HG02763 (cell line): ENCODE results near the gene MAPKAP1.
"Not testable (repeated sequence)": the region's sequence is repeated elsewhere in the genome, so short reads cannot be mapped to it uniquely, and the experiment has no call there.

Experiments used
- ATAC-seq: cut with Tn5 transposase; IDR thresholded peaks from one replicate; pipeline ENCODE4 v1.9.1; 2021; ENCODE audit warnings: mild to moderate bottlenecking, moderate library complexity; ENCODE audit not compliant: unreplicated experiment

Gene MAPKAP1

DNA sequence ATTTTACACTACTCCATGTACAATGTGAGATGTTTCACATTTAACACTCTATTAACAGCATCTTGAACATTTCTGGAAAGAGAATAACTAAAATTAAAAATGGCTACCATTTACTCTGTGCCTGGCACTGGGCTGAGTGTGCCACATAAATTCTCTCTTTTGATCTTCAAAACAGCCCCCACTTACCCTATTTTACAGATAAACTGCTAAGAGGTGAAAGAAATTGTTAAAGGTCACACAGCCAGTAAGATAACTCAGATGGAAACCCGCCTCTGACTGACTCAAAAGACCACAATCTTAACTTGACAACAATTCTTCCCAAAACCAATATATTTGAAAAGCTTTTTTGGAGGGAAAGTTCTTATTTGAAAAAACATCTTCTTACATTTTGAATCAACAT lies 97.3 kb downstream of the MAPKAP1 start:
- no peak for ATAC-seq

DNA sequence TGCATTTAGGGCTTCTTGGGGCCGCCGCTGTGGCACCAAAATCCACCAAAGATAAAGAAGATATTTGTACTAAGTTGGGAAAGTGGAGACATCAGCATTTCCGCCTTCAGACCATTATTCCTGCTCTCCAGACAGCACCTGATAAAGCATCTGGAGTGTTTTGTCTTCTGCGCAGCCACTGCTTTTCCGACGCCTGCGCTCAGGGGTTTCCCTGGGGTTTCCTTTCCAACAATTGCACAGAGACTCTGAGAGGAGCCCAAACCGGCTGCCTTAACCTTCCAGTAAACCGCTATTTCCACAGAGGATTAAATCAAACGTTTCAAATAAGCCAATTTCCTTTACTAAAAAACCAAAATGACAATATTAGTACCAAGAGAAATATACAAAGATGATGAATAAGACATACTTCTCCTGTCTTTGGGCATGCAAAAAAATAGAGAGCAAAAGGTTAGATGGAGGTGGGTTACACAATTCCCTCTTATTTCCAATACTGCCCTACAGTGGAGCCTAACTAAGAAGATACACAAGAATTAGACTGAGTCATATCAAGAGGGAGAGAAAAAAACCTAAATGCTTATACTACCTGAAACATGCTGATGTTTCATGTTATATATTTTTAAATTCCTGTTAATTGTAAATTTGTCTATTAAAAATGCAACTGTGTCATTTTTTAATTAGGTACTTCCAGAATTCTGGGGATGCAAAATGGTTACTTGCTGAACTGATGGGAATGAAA lies 98.4 kb downstream of the MAPKAP1 start:
- ATAC-seq: no peak

DNA sequence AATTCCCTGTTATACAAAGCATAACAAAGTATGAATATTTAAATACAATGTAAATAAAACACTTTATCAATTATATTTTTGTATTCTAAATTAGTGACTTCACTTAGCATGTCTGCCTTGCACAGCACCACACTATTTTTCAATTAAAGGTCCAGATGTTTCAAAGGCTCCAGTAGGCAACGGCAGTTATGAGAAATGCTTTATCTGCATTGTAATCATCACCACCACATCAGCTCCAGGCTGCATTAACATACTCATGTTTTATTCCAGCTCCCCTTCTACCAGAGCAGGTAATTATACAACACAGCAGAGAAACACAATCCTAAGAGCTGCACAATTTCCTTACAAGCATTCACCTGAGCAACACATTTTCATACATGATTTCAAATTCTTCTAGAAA lies 102.8 kb downstream of the MAPKAP1 start:
- no peak for ATAC-seq

DNA sequence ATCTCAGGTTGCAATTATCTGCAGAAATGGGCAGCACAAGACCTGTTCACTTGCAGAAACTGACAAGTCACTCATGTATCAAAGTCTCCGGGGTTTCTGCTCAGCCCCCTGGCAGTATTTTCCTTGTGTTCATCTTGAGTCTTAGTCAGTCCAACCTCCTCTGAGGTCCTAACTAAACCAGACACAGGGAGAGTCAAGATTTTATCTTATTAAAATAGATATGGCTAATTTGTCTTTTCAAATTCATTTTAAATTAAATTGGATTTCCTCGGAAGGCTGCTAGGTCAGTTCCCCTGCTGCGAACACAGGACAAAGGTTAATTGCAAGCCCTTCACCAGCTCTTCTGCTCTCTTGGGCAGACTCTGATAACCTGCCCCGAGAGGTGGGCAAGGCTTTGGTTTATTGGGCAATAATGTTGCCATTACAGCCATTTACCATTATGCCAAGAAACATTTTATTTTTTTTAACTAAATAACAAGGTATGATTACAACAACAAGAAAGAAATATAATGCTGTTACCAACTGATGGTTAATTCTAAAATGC lies 103.5 kb downstream of the MAPKAP1 start:
- no peak for ATAC-seq

DNA sequence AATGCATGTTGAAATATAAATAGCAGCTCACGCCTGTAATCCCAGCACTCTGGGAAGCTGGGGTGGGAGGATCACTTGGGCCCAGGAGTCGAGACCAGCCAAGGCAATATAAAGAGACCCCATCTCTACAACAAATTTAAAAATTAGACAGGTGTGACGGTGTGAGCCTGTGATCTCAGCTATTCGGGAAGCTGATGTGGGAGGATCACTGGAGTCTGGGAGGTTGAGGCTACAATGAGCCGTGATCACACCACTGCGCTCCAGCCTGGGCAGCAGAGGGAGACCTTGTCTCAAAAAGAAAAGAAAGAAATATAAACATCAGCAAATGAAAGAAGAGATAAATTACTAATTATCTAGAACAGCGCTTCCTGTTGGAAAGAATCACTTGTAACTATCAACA lies 105.0 kb downstream of the MAPKAP1 start:
- ATAC-seq: no peak

DNA sequence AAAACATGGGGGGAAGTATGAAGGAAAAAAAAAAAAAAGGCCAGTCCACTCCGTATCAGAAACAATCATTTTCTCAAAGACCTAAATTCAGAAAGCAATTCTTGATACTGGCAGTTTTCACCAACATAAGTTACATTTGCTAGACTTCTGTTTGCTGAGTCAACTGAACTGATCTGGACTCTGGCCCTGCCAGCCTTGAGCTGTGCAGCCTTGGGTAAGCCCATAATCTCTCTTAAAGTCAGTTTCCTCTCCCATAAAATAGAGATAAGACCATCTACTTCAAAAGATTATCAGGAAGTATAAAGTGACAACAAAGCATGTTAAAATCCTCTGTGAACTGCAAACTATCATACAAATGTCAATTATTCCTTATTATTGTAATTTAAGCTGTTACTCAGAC lies 106.8 kb downstream of the MAPKAP1 start:
- no peak for ATAC-seq

DNA sequence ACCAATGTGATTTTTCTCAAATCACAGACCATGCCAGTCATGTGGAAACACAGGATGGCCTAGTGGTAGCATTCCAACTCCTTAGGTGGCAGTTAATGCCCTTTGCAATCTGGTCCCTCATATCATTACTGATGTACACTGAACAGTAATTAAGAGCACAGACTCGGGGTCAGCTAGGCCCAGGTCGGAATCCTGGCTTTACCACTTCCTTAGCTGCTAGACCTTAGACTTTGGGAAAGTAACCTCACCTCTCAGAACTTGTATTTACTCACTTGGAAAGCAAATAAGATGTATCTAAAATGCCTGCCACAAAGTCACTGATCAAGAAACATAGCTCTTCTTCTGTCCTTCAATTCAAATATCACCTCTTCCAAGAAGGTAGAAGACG lies 112.8 kb downstream of the MAPKAP1 start:
- ATAC-seq: no peak

DNA sequence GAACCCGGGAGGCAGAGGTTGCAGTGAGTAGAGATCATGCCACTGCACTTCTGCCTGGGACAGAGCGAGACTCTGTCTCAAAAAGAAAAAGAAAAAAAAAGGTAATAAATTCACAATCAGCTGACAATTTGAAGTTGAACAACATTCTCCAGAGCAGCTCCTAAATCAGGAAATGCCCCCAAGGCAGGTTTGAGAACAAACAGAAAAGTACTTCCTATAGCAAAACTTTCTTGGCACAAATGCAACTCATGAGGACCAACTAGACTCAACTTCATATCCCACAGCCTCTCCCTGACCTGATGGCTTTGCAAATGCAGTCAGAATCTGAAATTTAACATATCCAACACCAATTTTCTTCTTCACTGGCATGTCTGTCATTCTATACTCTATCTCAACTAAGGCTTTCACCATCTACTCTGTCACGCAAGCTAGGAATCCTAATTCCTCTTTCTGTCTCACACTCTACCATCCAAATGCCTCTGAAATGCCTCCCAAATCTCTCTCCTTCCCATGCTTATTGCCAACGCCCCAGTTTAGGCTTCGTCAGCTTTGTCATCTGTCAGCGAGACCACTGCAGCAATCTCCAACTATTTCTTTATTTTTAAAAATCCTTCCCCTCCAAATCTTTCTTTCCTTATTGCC lies 113.3 kb downstream of the MAPKAP1 start:
- ATAC-seq: no peak

DNA sequence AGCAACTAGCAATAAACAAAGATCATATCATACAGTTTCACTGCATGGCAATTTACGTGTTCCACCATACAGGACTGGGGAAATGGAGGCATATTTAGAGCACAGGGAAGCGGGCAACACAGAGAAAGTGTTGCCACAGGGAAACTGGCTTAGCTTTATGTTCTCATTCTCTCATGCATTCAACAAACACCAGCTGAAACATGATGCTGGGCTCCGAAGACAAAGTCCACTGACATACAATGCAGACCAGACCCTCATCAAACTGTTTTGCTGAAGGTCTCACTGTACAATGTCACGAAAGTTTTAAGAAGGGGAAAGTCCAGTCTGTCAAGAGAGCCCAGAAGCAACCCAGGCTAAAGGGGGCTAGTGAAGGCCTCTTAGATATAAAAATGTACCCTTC lies 115.1 kb downstream of the MAPKAP1 start:
- no peak for ATAC-seq

DNA sequence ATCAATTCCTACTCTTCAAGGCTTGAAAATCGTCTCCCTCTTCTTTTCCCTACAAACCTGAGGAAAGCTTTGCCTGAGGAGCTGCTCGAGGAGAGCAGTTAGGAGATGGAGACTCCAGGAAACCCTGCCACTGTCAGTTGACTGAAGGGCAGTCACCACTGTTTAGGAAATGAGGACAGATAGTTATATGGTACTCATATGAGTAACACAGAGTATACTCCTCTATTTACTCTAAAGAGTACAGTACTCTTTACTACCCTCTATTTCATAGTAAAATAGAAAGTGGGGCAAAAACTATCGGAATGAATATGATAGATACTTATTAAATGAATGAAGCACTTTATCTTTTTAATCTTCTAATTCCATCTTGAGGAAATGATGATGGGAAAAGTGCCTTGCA lies 115.8 kb downstream of the MAPKAP1 start:
- no peak for ATAC-seq

DNA sequence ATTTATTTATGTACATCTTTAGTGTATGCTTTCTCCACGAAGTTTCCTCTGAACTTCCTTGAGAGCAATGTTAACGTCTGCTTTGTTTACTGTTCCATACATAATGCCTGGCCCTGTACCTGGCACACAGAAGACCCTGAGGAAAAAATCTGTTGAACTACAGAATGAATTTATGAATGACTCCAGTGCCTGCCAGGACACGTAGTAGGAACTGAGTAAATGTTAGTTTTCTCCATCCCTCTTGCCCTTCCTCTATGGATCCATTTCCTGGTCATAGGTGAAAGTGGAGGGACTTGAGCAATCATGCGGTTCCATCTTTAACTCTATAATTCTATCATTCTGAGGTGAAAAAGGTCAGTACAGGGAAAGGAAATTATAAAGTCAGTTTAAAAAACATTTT lies 117.7 kb downstream of the MAPKAP1 start:
- ATAC-seq: no peak

DNA sequence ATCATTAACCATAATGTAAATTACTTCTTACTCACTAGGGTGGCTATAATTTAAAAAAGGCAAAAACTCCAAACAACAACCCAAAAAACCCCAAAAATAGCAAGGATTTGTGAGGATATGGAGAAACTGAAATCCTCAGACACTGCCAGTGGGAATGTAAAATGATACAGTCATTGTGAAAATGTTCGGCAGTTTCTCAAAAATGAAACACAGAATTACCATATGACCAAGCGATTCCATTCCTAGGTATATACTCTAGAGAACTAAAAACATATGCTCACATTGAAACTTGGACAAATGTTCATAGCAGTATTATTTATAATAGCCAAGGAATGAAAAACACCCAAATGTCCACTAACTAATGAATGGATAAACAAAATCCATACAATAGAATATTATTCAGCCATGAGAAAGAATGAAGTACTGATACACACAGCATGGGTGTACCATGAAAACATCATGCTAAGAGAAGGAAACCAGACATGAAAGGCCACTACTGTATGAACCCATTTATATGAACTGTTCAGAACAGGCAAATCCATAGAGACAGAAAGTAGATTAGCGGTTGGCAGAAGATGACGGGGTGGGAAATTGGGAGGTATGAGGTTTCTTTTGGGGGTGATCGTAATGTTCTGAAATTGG lies 119.1 kb downstream of the MAPKAP1 start:
- no peak for ATAC-seq

DNA sequence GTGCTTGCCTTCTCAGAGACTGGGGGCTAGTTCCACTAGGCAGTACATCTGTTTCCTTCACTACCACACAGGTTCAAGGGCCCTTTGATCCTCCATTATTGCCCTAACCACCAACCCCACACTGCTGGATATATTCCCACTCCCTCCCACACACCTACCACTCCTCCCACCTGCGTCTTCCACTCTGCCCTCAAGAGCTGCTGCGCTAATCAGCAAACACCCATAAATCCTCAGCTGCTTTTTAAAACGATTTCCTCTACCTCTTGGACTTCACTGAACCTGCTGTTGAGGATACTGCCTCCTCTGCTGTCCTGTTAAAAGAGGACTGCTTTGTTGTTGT lies 120.9 kb downstream of the MAPKAP1 start:
- no peak for ATAC-seq

DNA sequence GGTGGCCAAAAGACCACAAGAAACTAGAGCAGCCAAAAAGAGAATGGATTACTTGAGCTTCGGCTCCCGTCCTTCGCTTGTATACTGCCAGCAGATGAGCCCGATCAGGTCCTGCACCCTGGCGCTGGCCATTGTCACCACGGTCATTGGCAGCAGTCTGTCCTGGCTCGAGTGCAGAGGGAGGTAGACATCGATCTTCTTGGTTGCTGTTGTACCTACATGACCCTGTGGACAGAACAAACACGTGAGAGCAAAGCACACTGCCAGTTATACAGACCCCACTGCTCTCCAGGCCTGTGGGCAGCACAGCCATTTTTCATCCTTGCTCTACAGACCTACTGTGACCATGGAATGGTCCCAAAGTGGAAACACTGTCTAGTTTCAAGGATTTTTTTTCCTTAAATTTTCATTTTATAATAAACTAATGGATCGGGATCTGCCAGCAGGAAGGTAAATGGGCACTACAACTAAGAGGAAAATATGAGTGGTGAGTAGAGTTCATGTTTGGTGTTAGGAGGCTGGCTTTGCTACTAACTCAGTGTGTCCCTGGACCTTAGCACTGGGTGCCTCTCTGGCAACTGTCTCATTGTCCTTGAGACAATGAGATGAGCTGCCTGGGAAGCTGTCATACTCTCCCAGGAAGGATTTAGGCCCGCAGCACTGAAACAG lies 121.4 kb downstream of the MAPKAP1 start:
- no peak for ATAC-seq

DNA sequence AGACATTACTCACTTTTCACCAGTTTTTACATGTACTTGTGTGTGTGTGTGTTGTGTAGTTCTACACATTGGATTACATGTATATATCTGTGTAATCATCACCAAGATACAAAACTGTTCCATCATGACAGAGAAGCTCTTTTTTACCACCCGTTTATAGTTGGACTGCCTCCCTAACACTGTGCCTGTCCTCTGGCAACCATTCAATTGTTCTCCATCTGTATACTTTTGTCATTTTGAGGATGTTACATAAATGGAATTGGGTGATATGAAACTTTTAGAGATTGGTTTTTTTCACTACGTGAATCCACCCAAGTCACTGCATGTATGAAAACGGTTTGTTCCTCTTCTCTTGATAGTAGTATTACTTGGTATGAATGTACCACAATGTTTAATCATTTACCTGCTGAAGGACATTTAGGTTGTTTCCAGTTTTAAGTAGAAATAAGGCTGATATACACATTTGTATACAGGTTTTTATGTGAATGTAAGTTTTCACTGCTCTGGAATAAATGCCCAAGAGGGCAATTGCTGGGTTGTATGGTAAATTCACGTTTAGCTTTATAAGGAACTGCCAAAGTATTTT lies 126.2 kb downstream of the MAPKAP1 start:
- no peak for ATAC-seq

DNA sequence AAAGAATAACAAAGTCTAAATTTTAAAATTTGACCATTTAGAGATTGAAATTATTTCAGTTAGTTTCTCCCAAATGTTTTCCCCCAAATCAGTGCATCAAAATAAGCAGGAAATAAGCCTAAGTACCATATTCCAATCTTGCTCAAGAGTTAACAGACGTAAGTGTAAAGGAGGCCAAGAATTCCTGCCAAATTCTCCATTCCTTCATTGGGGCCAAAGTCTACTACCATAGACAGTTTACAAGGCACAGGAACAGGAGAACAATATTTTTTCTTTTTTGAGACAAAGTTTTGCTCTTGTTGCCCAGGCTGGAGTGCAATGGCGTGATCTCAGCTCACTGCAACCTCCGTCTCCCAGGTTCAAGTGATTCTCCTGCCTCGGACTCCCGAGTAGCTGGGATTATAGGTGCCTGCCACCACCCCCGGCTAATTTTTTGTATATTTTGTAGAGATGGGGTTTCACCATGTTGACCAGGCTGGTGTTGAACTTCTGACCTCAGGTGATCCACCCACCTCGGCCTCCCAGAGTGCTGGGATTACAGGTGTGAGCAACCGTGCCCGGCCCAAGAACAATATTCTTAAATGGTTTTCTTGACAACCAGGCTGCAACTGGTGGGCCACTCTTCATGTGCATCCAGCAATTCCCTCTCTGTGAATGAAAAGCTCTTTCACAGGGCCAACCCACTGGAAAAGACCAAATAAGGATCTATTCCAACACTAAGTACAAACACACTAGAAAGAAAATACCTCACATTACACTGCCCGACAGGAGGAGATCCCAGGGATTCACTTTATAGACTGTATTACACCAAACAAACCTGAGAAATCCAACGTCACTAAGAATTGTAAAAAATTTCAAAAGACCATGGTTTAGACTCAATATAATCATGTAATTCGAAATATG lies 127.7 kb downstream of the MAPKAP1 start:
- ATAC-seq: no peak

DNA sequence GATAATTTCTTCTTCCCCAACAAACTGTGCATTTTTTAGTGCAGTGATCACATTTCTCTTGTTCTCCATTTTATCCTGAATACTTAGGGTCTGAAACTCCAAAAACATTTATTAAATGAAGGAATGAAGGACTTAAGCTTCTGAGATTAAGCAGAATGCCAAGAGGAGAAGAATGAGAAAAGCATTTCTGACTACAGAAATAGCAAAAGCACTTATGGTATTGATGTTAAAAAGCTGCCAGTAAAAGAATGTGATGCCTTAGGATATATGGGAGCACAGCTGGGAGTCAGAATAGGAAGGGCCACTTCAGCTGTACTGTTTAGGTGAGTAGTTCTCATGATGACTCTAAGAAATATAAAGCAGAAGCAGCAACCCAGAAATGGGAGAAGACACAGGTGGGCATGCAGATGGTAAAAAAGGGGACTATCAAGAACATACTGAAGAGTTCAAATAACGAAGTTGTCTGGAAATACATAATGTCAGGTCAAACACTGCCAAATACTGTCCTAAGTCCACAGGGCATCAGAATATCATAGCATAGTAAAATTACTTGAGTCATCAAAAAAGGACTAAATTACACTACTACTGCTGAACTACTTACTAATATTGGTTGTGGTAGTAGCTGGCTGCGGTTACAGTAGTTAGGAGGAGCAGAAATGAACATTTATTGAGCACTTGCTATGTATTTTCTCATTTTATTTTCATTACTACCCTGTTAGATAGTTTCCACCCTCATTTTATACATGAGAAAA lies 132.7 kb downstream of the MAPKAP1 start:
- no peak for ATAC-seq

DNA sequence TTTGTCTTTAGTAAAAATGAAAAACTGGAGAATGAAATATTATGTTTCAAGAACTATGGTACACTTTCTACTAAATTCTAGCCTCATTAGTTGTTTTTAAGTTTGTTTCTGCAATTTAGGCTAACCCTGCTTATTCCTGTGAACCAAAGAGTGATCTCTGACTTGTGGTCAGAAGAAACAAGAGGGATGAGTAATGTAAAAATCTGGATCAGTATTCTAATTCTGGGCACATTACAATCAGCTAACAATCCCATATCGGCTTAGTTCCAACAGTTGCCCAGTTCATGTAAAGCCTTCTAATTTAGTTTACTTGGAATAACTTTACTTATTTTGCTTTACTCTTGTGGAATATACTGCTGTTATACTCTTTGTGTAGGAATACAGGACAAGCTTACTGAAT lies 134.5 kb downstream of the MAPKAP1 start:
- not testable (repeated sequence) for ATAC-seq

DNA sequence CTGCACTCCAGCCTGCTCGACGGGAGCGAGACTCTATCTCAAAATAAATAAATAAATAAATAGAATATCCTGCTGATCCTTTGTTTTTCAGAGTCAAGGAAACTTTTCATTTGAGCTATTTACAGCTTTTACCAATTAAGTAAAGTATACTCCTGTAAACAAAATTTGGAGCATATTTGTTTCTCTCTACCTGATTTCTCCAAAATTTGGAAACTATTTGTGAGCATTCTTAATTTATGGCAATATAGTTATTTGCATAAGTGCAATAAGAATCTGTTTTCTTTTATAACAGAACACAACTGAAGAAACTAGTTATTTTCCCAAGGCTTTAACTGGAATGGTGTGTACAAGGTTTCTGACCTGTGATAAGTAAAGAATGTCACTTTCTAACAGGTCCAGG lies 135.2 kb downstream of the MAPKAP1 start:
- not testable (repeated sequence) for ATAC-seq

DNA sequence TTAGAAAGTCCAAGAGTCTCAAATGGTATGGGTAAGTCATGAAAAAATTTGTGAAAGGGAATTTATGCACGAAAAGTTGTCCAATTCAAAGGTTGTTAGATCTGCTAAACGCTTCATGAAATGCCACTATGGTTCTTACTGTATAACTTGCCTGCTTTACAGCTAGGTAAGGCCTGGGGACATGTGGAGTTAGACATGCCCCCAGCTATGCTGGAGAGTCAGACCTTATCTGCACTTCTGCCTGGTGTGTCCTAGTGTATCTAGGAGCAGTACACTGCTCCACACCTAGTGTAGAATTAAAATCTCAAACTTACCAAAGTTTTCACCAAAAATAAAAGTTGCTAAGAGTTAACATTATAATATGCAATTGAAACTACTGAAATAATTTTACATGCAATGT lies 136.8 kb downstream of the MAPKAP1 start:
- ATAC-seq: no peak
